ENCODE data around the gene KLHL41. TPM values are rescaled to one million over a fixed set of nuclear protein-coding genes. Genes with fewer than 3 reads are reported as not detected.
"Not testable (repeated sequence)": the region's sequence is repeated elsewhere in the genome, so short reads cannot be mapped to it uniquely, and the experiment has no call there.

Gene KLHL41
- total RNA-seq, 3 donors from 2014 or later (not counting 1 experiment from before 2014, with no cell fraction given), result not detected

DNA sequence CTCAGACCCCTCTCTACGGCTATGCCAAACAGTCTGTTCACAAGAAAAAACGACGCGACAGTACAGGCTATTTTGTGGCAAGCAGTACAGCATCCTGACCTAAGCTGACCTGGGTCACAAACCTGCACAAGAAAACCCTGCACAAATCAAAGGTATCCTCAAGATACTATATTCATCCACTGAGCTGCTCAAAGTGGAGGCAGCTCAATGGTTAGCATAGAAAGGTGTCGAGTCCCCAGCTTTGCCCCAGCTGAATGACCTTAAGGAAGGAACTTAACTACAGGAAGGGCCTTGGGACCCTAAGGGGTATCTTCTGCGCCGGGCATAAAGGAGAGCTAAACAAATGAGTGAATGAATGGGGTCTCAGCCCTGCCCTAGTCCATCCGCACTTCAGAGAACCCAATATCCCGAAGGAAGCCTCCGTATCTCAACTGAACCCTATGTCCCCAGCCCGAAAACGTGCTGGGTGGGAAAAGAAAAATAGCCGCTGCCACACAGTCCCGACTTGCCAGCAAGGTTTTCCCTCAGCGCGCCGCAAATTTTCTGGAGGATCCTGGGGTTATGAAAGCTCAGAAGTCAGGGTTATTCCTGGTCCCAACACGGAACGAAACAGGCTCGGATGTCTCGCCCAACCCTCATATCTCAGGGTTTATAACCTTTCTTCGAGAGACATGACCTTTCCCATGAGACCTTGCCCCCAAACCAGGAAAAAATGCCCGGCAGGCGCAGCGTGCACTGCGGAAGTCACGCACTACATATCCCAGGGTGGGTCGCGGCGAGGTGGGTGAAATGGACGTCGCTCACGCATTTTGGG, 63.9 kb downstream of the KLHL41 start, which contains the start of gene FASTKD1:
Gene FASTKD1 (minus strand): TSS at position 706 of the 814 bp plus-strand sequence. CDS start 1,836 bp downstream, outside the sequence.
- Histone ChIP-seq H3K27me3 (ENCODE audit: control insufficient read depth, insufficient read depth, low read length) (no peaks in the 10 kb centered on the region), H3K4me1 (ENCODE audit: control insufficient read depth, insufficient read depth, low read length) (peaks cover 5% of the 10 kb centered on the region), H3K36me3 (ENCODE audit: control insufficient read depth, insufficient read depth, low read length) (no peaks in the 10 kb centered on the region), H3K9me3 (ENCODE audit: control insufficient read depth, insufficient read depth, low read length) (no peaks in the 10 kb centered on the region), H3K27ac (ENCODE audit: low read length) (peak within 1 kb of the TSS; percentile 68), H3K4me3 (ENCODE audit: low read length) (peak within 1 kb of the TSS; percentile 89)
- Mint-ChIP-seq H3K4me3 (peak within 1 kb of the TSS; percentile 98), H3K4me1 (peaks cover 12 to 14% of the 10 kb centered on the region in 2 donors), H3K27me3 (ENCODE audit: low read depth in 2 of 2) (no peaks in the 10 kb centered on the region), H3K36me3 (no peaks in the 10 kb centered on the region), H3K27ac (peak within 1 kb of the TSS; percentile 91 to 93), H3K9me3 (no peaks in the 10 kb centered on the region)
- TF ChIP-seq, protein P1, sequence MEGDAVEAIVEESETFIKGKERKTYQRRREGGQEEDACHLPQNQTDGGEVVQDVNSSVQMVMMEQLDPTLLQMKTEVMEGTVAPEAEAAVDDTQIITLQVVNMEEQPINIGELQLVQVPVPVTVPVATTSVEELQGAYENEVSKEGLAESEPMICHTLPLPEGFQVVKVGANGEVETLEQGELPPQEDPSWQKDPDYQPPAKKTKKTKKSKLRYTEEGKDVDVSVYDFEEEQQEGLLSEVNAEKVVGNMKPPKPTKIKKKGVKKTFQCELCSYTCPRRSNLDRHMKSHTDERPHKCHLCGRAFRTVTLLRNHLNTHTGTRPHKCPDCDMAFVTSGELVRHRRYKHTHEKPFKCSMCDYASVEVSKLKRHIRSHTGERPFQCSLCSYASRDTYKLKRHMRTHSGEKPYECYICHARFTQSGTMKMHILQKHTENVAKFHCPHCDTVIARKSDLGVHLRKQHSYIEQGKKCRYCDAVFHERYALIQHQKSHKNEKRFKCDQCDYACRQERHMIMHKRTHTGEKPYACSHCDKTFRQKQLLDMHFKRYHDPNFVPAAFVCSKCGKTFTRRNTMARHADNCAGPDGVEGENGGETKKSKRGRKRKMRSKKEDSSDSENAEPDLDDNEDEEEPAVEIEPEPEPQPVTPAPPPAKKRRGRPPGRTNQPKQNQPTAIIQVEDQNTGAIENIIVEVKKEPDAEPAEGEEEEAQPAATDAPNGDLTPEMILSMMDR (IDR thresholded peaks at IDR 0.05), result no peak
- ATAC-seq, result peak; percentile 100
- intact Hi-C loops (cut with micrococcal nuclease), result loop anchor here (1.0 kb wide), 1 partner anchor 11 kb away; the partner anchor contains the start of gene PPIG
- DNase-seq, result peak; percentile 73 to 94
- WGBS (ENCODE audit: insufficient coverage), result under 1% methylated on average over 32 of the region's 33 CpGs

- H3K36me3 ChIP-seq (ENCODE audit: control insufficient read depth, insufficient read depth, low read length), result no peaks in the 10 kb centered on the region
- H3K27ac ChIP-seq (ENCODE audit: low read length), result no peak overlapping the region
- H3K36me3 Mint-ChIP-seq, result no peaks in the 10 kb centered on the region
- H3K9me3 ChIP-seq (ENCODE audit: control insufficient read depth, insufficient read depth, low read length), result no peaks in the 10 kb centered on the region
- 44% methylated on average over 4 of the region's 6 CpGs for WGBS (ENCODE audit: insufficient coverage)
- TF ChIP-seq, protein P1 (IDR thresholded peaks at IDR 0.05), result no peak
- H3K9me3 Mint-ChIP-seq, result no peaks in the 10 kb centered on the region
- intact Hi-C loops (cut with micrococcal nuclease), result loop anchor here (1.0 kb wide), 1 partner anchor 10 kb away; the partner anchor contains the start of gene PPIG
- peak overlapping the region; percentile 89 for H3K4me3 ChIP-seq (ENCODE audit: low read length)
- H3K27me3 Mint-ChIP-seq (ENCODE audit: low read depth in 2 of 2), result peaks cover 4 to 6% of the 10 kb centered on the region in 2 donors
- DNase-seq (no peak), ATAC-seq (no peak)
- H3K27ac Mint-ChIP-seq, result peak overlapping the region; percentile 91 to 93
- no peaks in the 10 kb centered on the region for H3K27me3 ChIP-seq (ENCODE audit: control insufficient read depth, insufficient read depth, low read length)
- peaks cover 12 to 13% of the 10 kb centered on the region in 2 donors for H3K4me1 Mint-ChIP-seq
- peak overlapping the region; percentile 98 for H3K4me3 Mint-ChIP-seq
- peaks cover 5% of the 10 kb centered on the region for H3K4me1 ChIP-seq (ENCODE audit: control insufficient read depth, insufficient read depth, low read length)
Observed at GRCh38 chr2:169573974-169574299, 64.4 kb downstream of the KLHL41 start.

DNA sequence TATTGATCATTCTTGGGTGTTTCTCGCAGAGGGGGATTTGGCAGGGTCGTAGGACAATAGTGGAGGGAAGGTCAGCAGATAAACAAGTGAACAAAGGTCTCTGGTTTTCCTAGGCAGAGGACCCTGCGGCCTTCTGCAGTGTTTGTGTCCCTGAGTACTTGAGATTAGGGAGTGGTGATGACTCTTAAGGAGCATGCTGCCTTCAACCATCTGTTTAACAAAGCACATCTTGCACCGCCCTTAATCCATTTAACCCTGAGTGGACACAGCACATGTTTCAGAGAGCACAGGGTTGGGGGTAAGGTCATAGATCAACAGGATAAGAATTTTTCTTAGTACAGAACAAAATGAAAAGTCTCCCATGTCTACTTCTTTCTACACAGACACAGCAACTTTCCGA, 65.0 kb downstream of the KLHL41 start:
- H3K27me3 ChIP-seq (ENCODE audit: control insufficient read depth, insufficient read depth, low read length); H3K27me3 Mint-ChIP-seq (ENCODE audit: low read depth in 2 of 2); intact Hi-C loops (cut with micrococcal nuclease); H3K36me3 ChIP-seq (ENCODE audit: control insufficient read depth, insufficient read depth, low read length); H3K4me1 ChIP-seq (ENCODE audit: control insufficient read depth, insufficient read depth, low read length); H3K9me3 ChIP-seq (ENCODE audit: control insufficient read depth, insufficient read depth, low read length); H3K27ac ChIP-seq (ENCODE audit: low read length); H3K4me3 Mint-ChIP-seq; H3K27ac Mint-ChIP-seq; DNase-seq; ATAC-seq; H3K36me3 Mint-ChIP-seq; H3K4me3 ChIP-seq (ENCODE audit: low read length); H3K9me3 Mint-ChIP-seq: not testable (repeated sequence)
- H3K4me1 Mint-ChIP-seq, result peaks cover 12 to 13% of the 10 kb centered on the region in 2 donors
- WGBS (ENCODE audit: insufficient coverage), result 100% methylated on average over 1 of the region's 5 CpGs

- H3K27ac ChIP-seq (ENCODE audit: low read length), result not testable (repeated sequence)
Observed at GRCh38 chr2:169575264-169575663, 65.8 kb downstream of the KLHL41 start.

More at GRCh38 chr2:169575264-169575663, 65.8 kb downstream of the KLHL41 start:
- H3K27me3 ChIP-seq (ENCODE audit: control insufficient read depth, insufficient read depth, low read length); H3K9me3 Mint-ChIP-seq; ATAC-seq; H3K36me3 Mint-ChIP-seq; intact Hi-C loops (cut with micrococcal nuclease); H3K27me3 Mint-ChIP-seq (ENCODE audit: low read depth in 2 of 2); H3K4me3 ChIP-seq (ENCODE audit: low read length); H3K4me3 Mint-ChIP-seq; H3K27ac Mint-ChIP-seq; H3K9me3 ChIP-seq (ENCODE audit: control insufficient read depth, insufficient read depth, low read length); H3K36me3 ChIP-seq (ENCODE audit: control insufficient read depth, insufficient read depth, low read length); DNase-seq; H3K4me1 ChIP-seq (ENCODE audit: control insufficient read depth, insufficient read depth, low read length): not testable (repeated sequence)
- 96% methylated on average over 27 of the region's 36 CpGs for WGBS (ENCODE audit: insufficient coverage)
- peaks cover 12 to 13% of the 10 kb centered on the region in 2 donors for H3K4me1 Mint-ChIP-seq

Other genes with a start within 250 kb of the KLHL41 start
- gene LRP2, start 147.2 kb upstream of the KLHL41 start, total RNA-seq, result not detected
- 1 to 10 TPM; 1.5 to 2.2 (median 1.7) TPM for gene BBS5, start 30.2 kb upstream of the KLHL41 start, total RNA-seq
- 10 to 100 TPM; 10.9 to 14.1 (median 12.5) TPM for gene FASTKD1, start 64.2 kb downstream of the KLHL41 start, total RNA-seq
- 10 to 100 TPM; 42.2 to 58.3 (median 56.1) TPM for gene PPIG, start 74.6 kb downstream of the KLHL41 start, total RNA-seq
- 1 to 10 TPM in 2 of 3 donors, under 1 TPM in 1; 0.27 to 8.4 (median 1.5) TPM for gene CFAP210, start 184.7 kb downstream of the KLHL41 start, total RNA-seq
- gene PHOSPHO2, start 184.8 kb downstream of the KLHL41 start, total RNA-seq, result 1 to 10 TPM; 3.6 to 9.5 (median 5.8) TPM
- 1 to 10 TPM; 2.5 to 4.2 (median 3.0) TPM for gene KLHL23, start 224.1 kb downstream of the KLHL41 start, total RNA-seq